Adrenal gland (tissue), 12 donors: ENCODE measurements around the gene PDE8A. TPM values are rescaled to one million over a fixed set of nuclear protein-coding genes. Genes with fewer than 3 reads are reported as not detected.

Experiments used
- DNase-seq, 7 donors: peaks; one replicate each; pipeline ENCODE4 v3.0.0-alpha.2; 2019 to 2020
- H3K27ac ChIP-seq, 5 donors: fragments of 200-600 bp; sonication (generic) in 4 of 5; 1 replicate in 3 of 5; 2 replicates in 2 of 5; pipeline versions ENCODE4 v1.5.1 to v1.8.0; 2016 to 2020; ENCODE audit warnings: mild to moderate bottlenecking in 1 of 5
- H3K27me3 ChIP-seq: fragments of 200-600 bp; 2 replicates; pipeline ENCODE4 v1.8.0; 2021
- H3K36me3 ChIP-seq, 2 donors: fragments of 200-600 bp; replicated peaks in 1 of 2; 1 replicate in 1 of 2; 2 replicates in 1 of 2; pipeline versions ENCODE4 v1.5.1 to v1.8.0; 2018 to 2022
- H3K4me1 ChIP-seq, 2 donors: fragments of 200-600 bp; replicated peaks in 1 of 2; 1 replicate in 1 of 2; 2 replicates in 1 of 2; pipeline versions ENCODE4 v1.5.1 to v1.8.0; 2018 to 2021
- H3K4me3 ChIP-seq, 4 donors: fragments of 200-600 bp; sonication (generic) in 3 of 4; one replicate each; pipeline ENCODE4 v1.5.1; 2016 to 2018
- H3K9me3 ChIP-seq, 3 donors: fragments of 200-600 bp; sonication (generic) in 1 of 3; replicated peaks in 1 of 3; 1 replicate in 2 of 3; 2 replicates in 1 of 3; pipeline versions ENCODE4 v1.5.1 to v1.8.0; 2016 to 2021
- POLR2A ChIP-seq, 2 donors: fragments of 450-650 bp; IDR thresholded peaks; one replicate each; pipeline ENCODE4 v1.6.1; 2017; ENCODE audit warnings: antibody characterized with exemption in 2 of 2, mild to moderate bottlenecking in 2 of 2, moderate library complexity in 1 of 2
- WGBS, 4 donors: extraction: QIAGEN DNeasy Blood & Tissue Kit in 2 of 4; methylation state at CpG; one replicate each; pipeline versions ENCODE4 v1.1.5 to v1.1.7; 2013 to 2017; 5-methylcytosine and 5-hydroxymethylcytosine counted together
- intact Hi-C, 2 donors: fragments of 100-400 bp; cut with DNase I; formaldehyde crosslinking; loops; one replicate each; pipeline versions ENCODE4 v1.14.1 to v1.15.0; 2022 to 2023
- polyA plus RNA-seq, 3 donors: library from polyadenylated mRNA; stranded (reverse); fragments of 200-250 nt in 2 of 3; fragments of 350-450 nt in 1 of 3; fragmentation: Illumina TruSeq in 1 of 3; extraction: RNeasy Lipid Tissue Mini Kit (QIAGEN cat#74804) in 1 of 3; gene quantifications; one replicate each; pipeline ENCODE4 v1.2.3, GENCODE V29; 2013 to 2014
- total RNA-seq, 9 donors: library from RNA; depleted of rRNA in 4 of 9; stranded (reverse); fragments of >200 nt in 4 of 9; fragments of 120-200 nt in 1 of 9; fragmentation: NEBNext Ultra II Directional in 1 of 9; extraction: Animal tissue kit (Norgen Biotek cat#: 25700) in 1 of 9; gene quantifications; one replicate each; pipeline versions ENCODE4 v1.1.0 to v1.2.4, GENCODE V29; 2013 to 2023
- TF ChIP-seq, protein P1 (sequence below), 6 experiments: fragments of 450-650 bp in 4 of 6; fragments of 200-600 bp in 2 of 6; sonication (generic) in 1 of 6; IDR thresholded peaks; 1 replicate in 5 of 6; 2 replicates in 1 of 6; pipeline versions ENCODE4 v1.5.1 to v1.8.0; 2016 to 2021; ENCODE audit warnings: antibody characterized with exemption in 6 of 6, mild to moderate bottlenecking in 2 of 6, moderate library complexity in 1 of 6
- donor health status: healthy with polysubstance abuse.
- donor health status: Bipolar disorder and iron deficiency.
- donor health status: DM: yes; HTN: yes; CAD: no.
- donor health status: DM: no; HTN: no; CAD: no.
- donor health status: DM: no; HTN: no; CAD: no.
- donor health status: DM: yes; HTN: yes; CAD: no.

The PDE8A gene
- total and polyA plus RNA-seq, 12 donors: 47.3 to 123 (median 66.4) TPM

DNA sequence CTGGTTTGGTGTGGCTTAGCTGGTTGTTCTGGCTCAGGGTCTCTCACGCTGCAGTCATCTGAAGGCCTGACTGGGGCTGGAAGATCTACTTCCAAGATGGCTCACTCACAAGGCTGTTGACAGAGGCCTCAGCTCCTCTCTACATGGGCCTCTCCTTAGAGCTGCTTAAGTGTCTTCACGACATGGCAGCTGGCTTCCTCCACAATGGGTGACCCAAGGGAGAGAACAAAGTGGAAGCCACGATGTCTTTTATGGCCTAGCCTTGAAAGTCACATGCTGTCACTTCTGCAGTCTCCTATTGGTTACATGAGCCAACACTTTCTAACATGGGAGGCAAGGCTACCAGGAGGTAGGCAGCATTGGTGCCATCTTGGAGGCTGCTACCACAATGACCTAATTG, 13.4 kb upstream of the PDE8A start:
- H3K4me1 ChIP-seq: peaks cover 6 to 11% of the 10 kb centered on the region in 2 donors
- 84 to 94% (median 89%) methylated on average over 3 of the region's 3 CpGs for WGBS, 4 donors
- DNase-seq: peak in 3 of 7 donors; percentile 7 to 15 (median 14)
- TF ChIP-seq, protein P1, sequence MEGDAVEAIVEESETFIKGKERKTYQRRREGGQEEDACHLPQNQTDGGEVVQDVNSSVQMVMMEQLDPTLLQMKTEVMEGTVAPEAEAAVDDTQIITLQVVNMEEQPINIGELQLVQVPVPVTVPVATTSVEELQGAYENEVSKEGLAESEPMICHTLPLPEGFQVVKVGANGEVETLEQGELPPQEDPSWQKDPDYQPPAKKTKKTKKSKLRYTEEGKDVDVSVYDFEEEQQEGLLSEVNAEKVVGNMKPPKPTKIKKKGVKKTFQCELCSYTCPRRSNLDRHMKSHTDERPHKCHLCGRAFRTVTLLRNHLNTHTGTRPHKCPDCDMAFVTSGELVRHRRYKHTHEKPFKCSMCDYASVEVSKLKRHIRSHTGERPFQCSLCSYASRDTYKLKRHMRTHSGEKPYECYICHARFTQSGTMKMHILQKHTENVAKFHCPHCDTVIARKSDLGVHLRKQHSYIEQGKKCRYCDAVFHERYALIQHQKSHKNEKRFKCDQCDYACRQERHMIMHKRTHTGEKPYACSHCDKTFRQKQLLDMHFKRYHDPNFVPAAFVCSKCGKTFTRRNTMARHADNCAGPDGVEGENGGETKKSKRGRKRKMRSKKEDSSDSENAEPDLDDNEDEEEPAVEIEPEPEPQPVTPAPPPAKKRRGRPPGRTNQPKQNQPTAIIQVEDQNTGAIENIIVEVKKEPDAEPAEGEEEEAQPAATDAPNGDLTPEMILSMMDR (IDR thresholded peaks at IDR 0.05): no peak
- no peak overlapping the region for H3K4me3 ChIP-seq
- no peaks in the 10 kb centered on the region for H3K27me3 ChIP-seq
- intact Hi-C loops: loop anchor here in 1 of 2 donors (10.0 kb wide), 1 partner anchor 196 kb away; no protein-coding TSS in a partner anchor
- no peaks in the 10 kb centered on the region for H3K36me3 ChIP-seq
- H3K9me3 ChIP-seq: no peaks in the 10 kb centered on the region
- no peak overlapping the region for H3K27ac ChIP-seq

DNA sequence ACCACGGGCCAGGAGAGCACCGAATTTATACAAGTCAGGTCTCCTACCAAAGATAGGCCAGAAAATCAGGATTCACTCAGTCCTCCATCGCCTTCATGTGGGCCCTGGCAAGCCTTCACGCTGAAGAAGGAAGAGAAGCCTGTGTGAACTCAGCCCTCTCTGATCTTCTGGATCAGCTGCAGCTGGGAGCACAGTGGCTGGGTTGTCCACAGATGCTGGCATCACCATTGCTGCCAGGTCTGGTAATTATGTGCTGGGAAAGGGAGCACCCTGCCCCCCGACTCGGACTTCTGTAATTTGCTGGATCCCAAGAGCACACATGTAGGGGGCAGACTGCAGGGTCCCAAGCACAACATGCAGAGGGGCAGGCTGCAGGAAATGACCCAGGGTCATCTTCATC, 12.4 kb upstream of the PDE8A start:
- Histone ChIP-seq H3K27me3 (no peaks in the 10 kb centered on the region), H3K36me3 (no peaks in the 10 kb centered on the region), H3K9me3 (no peaks in the 10 kb centered on the region), H3K4me1 (peaks cover 6 to 11% of the 10 kb centered on the region in 2 donors), H3K27ac (no peak overlapping the region), H3K4me3 (no peak overlapping the region)
- TF ChIP-seq, protein P1 (IDR thresholded peaks at IDR 0.05): no peak
- no peak for TF ChIP-seq POLR2A (IDR thresholded peaks at IDR 0.05)
- peak in 3 of 7 donors; percentile 7 to 31 (median 10) for DNase-seq
- 60 to 83% (median 64%) methylated on average over 4 to 6 of the region's 6 CpGs for WGBS, 4 donors
- intact Hi-C loops: loop anchor here in 1 of 2 donors (10.0 kb wide), 1 partner anchor 196 kb away; no protein-coding TSS in a partner anchor

DNA sequence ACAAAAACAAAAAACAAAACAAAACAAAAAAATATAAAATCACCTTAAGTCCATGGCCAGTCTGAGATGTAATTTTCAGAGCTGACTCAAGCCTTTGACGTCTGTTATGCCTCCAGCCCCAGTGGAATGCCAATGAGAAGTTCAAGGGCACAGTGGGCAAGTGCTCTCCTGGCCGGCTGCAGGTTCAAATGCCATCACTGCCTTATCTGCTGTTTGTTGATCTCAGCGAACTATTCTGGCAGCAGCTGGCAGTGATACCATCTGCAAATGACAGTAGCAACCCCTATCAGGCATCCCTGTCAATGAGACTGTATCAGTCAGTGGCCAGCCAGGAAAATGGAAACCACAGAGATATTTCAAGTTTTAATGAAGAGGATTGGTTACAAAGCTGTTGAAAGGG, 10.8 kb upstream of the PDE8A start:
- peak; percentile 74 to 90 (median 87) for DNase-seq
- intact Hi-C loops: no loop called here
- Histone ChIP-seq H3K4me1 (peaks cover 6 to 11% of the 10 kb centered on the region in 2 donors), H3K36me3 (no peaks in the 10 kb centered on the region), H3K27ac (peak overlapping the region in 3 of 5 donors; percentile 34 to 85 (median 75)), H3K9me3 (no peaks in the 10 kb centered on the region), H3K4me3 (no peak overlapping the region), H3K27me3 (no peaks in the 10 kb centered on the region)
- TF ChIP-seq POLR2A (IDR thresholded peaks at IDR 0.05): no peak
- TF ChIP-seq, protein P1 (IDR thresholded peaks at IDR 0.05): no peak
- 16 to 60% (median 41%) methylated on average over 3 of the region's 3 CpGs for WGBS, 4 donors

DNA sequence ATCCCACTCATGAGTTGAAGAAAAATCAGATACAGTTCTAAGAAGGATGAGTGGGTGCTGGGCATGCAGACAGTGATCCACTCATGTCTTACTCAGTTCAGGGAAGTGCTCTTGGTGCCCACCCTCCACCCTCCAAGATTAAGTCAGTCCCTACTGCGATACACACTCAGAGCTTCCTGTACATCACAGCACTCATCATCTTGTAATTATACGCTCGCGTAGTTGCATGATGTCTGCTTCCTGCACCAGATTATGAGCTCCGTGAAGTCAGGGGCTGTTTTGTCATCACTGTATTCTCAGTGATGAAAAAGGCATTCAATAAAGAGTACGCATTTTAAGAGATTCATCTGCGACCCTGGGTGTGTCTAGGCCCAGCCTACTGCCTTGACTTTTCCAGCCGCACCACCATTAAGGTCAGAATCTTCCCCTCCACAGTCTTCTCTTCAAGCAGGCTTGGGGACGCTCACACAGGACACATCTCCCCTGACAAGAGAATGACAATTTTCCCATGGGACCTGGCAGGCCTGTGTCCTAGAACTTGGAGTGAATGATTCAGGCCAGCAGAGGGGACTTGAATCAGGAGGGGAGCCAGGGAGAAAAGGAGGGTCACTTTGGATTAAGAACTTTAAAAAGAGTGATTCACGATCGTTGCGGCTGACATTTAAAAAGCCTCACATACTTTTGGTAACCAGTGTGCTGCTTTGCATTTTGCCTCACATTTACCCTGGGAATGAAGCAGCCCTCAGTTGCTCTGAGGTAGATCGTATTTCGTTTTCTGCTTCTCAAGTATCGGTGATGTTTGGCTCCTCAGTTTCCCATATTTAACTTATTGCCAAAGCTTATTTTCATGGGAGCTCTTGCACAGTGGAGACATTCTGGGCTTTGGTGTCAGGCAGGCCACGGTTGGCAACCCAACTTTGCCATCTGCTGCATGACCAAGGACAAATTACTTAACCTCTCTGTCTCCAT, 7.9 kb upstream of the PDE8A start:
- TF ChIP-seq POLR2A (IDR thresholded peaks at IDR 0.05): no peak
- TF ChIP-seq, protein P1 (IDR thresholded peaks at IDR 0.05): no peak
- Histone ChIP-seq H3K4me1 (peaks cover 6 to 11% of the 10 kb centered on the region in 2 donors), H3K27ac (peak overlapping the region in 2 of 5 donors; percentile 0 to 30), H3K4me3 (no peak overlapping the region), H3K36me3 (no peaks in the 10 kb centered on the region), H3K27me3 (no peaks in the 10 kb centered on the region), H3K9me3 (no peaks in the 10 kb centered on the region)
- DNase-seq: peak in 3 of 7 donors; percentile 13 to 43 (median 14)
- 74 to 82% (median 79%) methylated on average over 16 of the region's 16 CpGs for WGBS, 4 donors
- intact Hi-C loops: no loop called here
